Liver (tissue), 3 donors: ENCODE measurements around the gene ASCC1.

Experiments used
- ATF3 ChIP-seq: IDR thresholded peaks from 2 replicates; pipeline ENCODE4 v1.6.1; 2016; ENCODE audit warnings: antibody characterized with exemption
- CTCF ChIP-seq: fragments of 150-350 bp; IDR thresholded peaks from 2 replicates; pipeline ENCODE4 v1.5.1; 2017; ENCODE audit warnings: improper control_type of control experiment, low read depth, low read length; ENCODE audit not compliant: missing input control
- EGR1 ChIP-seq, 2 donors: IDR thresholded peaks; 2 replicates each; pipeline ENCODE4 v1.6.1; 2016 to 2018; ENCODE audit warnings: antibody characterized with exemption in 2 of 2, low read depth in 2 of 2
- HNF4G ChIP-seq: IDR thresholded peaks from 2 replicates; pipeline ENCODE4 v1.6.1; 2016; ENCODE audit warnings: antibody characterized with exemption
- JUND ChIP-seq, 2 donors: IDR thresholded peaks; 2 replicates each; pipeline ENCODE4 v1.6.1; 2016; ENCODE audit warnings: antibody characterized with exemption in 2 of 2
- MAX ChIP-seq: IDR thresholded peaks from 2 replicates; pipeline ENCODE4 v1.6.1; 2016; ENCODE audit warnings: antibody characterized with exemption
- RAD21 ChIP-seq, 2 donors: IDR thresholded peaks; 2 replicates each; pipeline ENCODE4 v1.6.1; 2016; ENCODE audit warnings: antibody characterized with exemption in 2 of 2, mild to moderate bottlenecking in 2 of 2
- REST ChIP-seq: IDR thresholded peaks from 2 replicates; pipeline ENCODE4 v1.6.1; 2016; ENCODE audit warnings: antibody characterized with exemption, mild to moderate bottlenecking
- RXRA ChIP-seq, 2 donors: IDR thresholded peaks; 2 replicates each; pipeline ENCODE4 v1.6.1; 2017 to 2018; ENCODE audit warnings: antibody characterized with exemption in 2 of 2, mild to moderate bottlenecking in 1 of 2
- SP1 ChIP-seq: IDR thresholded peaks from 2 replicates; pipeline ENCODE4 v1.6.1; 2018; ENCODE audit warnings: antibody characterized with exemption, mild to moderate bottlenecking
- YY1 ChIP-seq: IDR thresholded peaks from 2 replicates; pipeline ENCODE4 v1.6.1; 2016; ENCODE audit warnings: antibody characterized with exemption, mild to moderate bottlenecking
- donor health status: healthy.
- donor health status: healthy.

- TF ChIP-seq CTCF, result no peak
- no peak for TF ChIP-seq MAX
- TF ChIP-seq REST, result no peak
- TF ChIP-seq RAD21 (IDR thresholded peaks at IDR 0.05), result no peak
- TF ChIP-seq RXRA (IDR thresholded peaks at IDR 0.05), result no peak
- TF ChIP-seq EGR1 (IDR thresholded peaks at IDR 0.05; ENCODE audit: low read depth in 2 of 2), result no peak
- no peak for TF ChIP-seq YY1
- TF ChIP-seq JUND (IDR thresholded peaks at IDR 0.05), result no peak
- TF ChIP-seq ATF3, result no peak
- TF ChIP-seq HNF4G, result no peak
- no peak for TF ChIP-seq SP1
Observed at GRCh38 chr10:72133517-72133916, 82.6 kb downstream of the ASCC1 start.
